ENCODE measurements around the gene VAV1. TPM values are rescaled to one million over a fixed set of nuclear protein-coding genes. Genes with fewer than 3 reads are reported as not detected.

VAV1 gene
- total and polyA plus RNA-seq, 9 of the 15 experiments (the other 6 are each of a cell fraction or from before 2014, with no cell fraction given): 0.46 to 20.1 (median 11.1) TPM

DNA sequence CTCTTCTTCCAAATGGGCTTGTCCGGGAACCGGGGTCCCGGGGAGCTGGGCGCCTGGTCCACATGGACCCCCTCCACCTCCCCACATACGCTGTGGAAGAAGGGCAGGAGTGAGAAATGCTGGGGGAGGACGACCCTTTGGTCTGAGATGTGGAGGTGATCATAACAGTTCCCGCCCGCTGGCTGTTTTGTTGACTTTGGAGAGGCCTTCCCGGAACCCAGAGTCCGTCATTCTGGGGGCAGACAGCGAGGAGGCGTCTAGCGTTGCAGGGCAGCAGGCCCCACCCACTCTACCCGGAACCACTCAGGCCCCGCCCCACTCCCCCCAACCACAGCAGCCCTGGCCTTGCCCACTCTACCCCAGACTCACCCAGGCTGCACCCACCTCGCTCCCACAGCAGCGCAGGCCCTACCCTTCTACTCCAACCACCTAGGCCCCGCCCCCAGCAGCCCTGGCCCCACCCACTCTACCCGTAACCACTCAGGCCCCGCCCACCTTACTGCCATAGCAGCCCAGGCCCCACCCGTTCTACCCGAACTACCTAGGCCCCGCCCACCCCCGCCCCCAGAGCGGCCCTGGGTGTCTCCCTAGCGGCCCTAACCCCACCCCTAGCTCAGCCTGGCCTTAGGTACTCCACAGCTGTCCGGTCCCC is 42.2 kb upstream of the VAV1 start (continued):
- TF ChIP-seq TFAP4 (CRISPR knock-in tag; IDR thresholded peaks at IDR 0.05; ENCODE audit: borderline replicate concordance) (peak; percentile 40; the same call in 1 of the 2 replicates), PHF20 (IDR thresholded peaks at IDR 0.05; ENCODE audit: partially characterized antibody) (peak; percentile 66)

DNA sequence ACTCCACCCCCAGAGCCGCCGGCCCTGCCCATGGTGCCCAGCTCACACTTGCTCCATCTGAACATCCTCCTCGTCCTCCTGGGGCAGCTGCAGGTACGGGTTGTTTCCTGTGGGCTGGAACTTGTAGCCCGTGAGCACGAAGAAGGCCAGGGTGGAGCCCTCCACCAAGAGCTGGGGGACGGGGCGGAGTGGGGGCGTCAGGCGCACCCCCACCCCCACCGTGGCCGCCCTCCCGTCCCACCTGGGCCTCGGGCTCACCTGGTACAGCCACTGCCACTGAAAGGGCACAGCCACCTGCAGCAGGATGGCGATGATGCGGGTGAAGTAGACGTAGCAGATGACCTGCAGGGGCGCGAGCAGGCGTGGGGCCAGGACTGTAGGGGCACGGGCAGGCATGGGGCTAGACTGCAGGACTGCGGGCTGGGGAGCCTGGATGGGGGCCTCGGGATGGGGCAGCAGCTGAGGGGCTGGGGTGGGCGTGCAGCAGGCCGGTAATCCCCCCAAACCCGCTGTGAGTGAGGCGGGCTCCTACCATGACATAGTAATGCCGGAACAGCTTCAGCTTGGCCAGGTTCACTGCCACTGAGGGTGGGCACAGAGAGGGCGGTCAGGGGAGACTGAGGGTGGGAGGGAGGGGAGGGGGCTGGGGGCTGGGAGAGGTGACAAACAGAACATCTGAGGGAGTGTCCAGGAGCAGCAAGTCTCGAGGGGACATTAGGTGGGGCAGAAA is 41.4 kb upstream of the VAV1 start:
- TF ChIP-seq, protein P1, sequence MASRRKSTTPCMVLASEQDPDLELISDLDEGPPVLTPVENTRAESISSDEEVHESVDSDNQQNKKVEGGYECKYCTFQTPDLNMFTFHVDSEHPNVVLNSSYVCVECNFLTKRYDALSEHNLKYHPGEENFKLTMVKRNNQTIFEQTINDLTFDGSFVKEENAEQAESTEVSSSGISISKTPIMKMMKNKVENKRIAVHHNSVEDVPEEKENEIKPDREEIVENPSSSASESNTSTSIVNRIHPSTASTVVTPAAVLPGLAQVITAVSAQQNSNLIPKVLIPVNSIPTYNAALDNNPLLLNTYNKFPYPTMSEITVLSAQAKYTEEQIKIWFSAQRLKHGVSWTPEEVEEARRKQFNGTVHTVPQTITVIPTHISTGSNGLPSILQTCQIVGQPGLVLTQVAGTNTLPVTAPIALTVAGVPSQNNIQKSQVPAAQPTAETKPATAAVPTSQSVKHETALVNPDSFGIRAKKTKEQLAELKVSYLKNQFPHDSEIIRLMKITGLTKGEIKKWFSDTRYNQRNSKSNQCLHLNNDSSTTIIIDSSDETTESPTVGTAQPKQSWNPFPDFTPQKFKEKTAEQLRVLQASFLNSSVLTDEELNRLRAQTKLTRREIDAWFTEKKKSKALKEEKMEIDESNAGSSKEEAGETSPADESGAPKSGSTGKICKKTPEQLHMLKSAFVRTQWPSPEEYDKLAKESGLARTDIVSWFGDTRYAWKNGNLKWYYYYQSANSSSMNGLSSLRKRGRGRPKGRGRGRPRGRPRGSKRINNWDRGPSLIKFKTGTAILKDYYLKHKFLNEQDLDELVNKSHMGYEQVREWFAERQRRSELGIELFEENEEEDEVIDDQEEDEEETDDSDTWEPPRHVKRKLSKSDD (conservative IDR thresholded peaks at IDR 0.05; ENCODE audit: low read length): no peak
- TF ChIP-seq RBFOX2 (IDR thresholded peaks at IDR 0.05; ENCODE audit: low read depth, low read length) (0 out of 2 replicates have a peak, but pooled peaks have one; percentile 7), POLR2G (IDR thresholded peaks at IDR 0.05; ENCODE audit: low read depth, low read length) (0 out of 2 replicates have a peak, but pooled peaks have one; percentile 5)
- intact Hi-C loops (cut with micrococcal nuclease): loop anchor here (10.0 kb wide), 1 partner anchor 216 kb away; no protein-coding TSS in a partner anchor
- no peaks in the 10 kb centered on the region for H3K27me3 ChIP-seq (ENCODE audit: control insufficient read depth in 2 of 2, insufficient read depth in 2 of 2, low read length in 2 of 2)
- H3K36me3 ChIP-seq (ENCODE audit: control insufficient read depth, insufficient read depth, low read length): peaks cover 3% of the 10 kb centered on the region; the same call in 1 of the 3 replicates
- ATAC-seq (no peak), DNase-seq (ENCODE audit: extremely low read depth in 1 of 4, low spot score in 3 of 4) (no peak), FAIRE-seq (no peak)
- POLR2A ChIA-PET: interaction anchor here (0.6 to 1.1 kb wide), 3 partner anchors 118 to 508 kb away, joined by 3 to 5 read pairs (median 5); no protein-coding TSS in a partner anchor
- H3K27ac ChIP-seq (ENCODE audit: extremely low read depth, low read depth, low read length): no peak overlapping the region
- peaks cover 12% of the 10 kb centered on the region for H3K79me2 ChIP-seq (ENCODE audit: control insufficient read depth, insufficient read depth, low read length)
- in situ Hi-C loops (cut with MboI): no loop called here
- no TSS peak for BruUV-seq (replicated peaks)
- no peaks in the 10 kb centered on the region for H3K9me1 ChIP-seq (ENCODE audit: control insufficient read depth, insufficient read depth, low read length)
- H2AFZ ChIP-seq (ENCODE audit: low read depth, low read length): no peak overlapping the region
- H3K4me1 ChIP-seq (replicated peaks in 1 of 2; ENCODE audit: control insufficient read depth in 2 of 2, insufficient read depth in 2 of 2, low read length in 2 of 2): peaks cover 31 to 63% of the 10 kb centered on the region in 2 experiments
- no peaks in the 10 kb centered on the region for H3K9me3 ChIP-seq (replicated peaks; ENCODE audit: control insufficient read depth, insufficient read depth, low read depth, low read length)
- no peak overlapping the region for H3K4me3 ChIP-seq
- WGBS (ENCODE audit: insufficient coverage, low coverage, missing lambda C conversion rate): 82% methylated on average over 21 of the region's 30 CpGs
- H3K9ac ChIP-seq (ENCODE audit: insufficient read depth in 1 of 2, low read depth in 2 of 2, low read length in 2 of 2): no peak overlapping the region
- no peaks in the 10 kb centered on the region for H4K20me1 ChIP-seq (replicated peaks; ENCODE audit: control insufficient read depth, insufficient read depth, low read length)
- H3K4me2 ChIP-seq (ENCODE audit: insufficient read depth, low read length): no peak overlapping the region
- CTCF ChIA-PET (ENCODE audit: low intra/inter-chr PET ratio): no interaction called here

All from K562 (cell line).